HEK293 (cell line): ENCODE measurements around the gene ANO3.

Source experiments
- CTCF ChIA-PET: fragments of 350-600 bp; formaldehyde crosslinking; extraction: SDS; loops from one replicate; lab custom pipeline; 2021; ENCODE audit warnings: antibody characterized with exemption; lab: Yijun Ruan, JAX
- POLR2A ChIA-PET: fragments of 300-600 bp; formaldehyde crosslinking; extraction: SDS; loops from one replicate; lab custom pipeline; 2020; ENCODE audit warnings: antibody characterized with exemption, inconsistent platforms; lab: Yijun Ruan, JAX
- H3K27ac ChIP-seq: fragments of 200-500 bp; sonication (Bioruptor generic); 2 replicates; pipeline ENCODE4 v1.5.1; 2014; ENCODE audit warnings: low read depth, low read length, control low read depth, inconsistent platforms; ENCODE audit errors: extremely low read depth
- H3K36me3 ChIP-seq, 2 experiments: fragments of 200-500 bp in 1 of 2; sonication (Bioruptor generic) in 1 of 2; 1 replicate in 1 of 2; 2 replicates in 1 of 2; pipeline ENCODE4 v1.5.1; 2014 to 2017; ENCODE audit warnings: inconsistent platforms in 2 of 2, low read length in 2 of 2; ENCODE audit not compliant: control insufficient read depth in 2 of 2, insufficient read depth in 1 of 2
- H3K4me1 ChIP-seq: fragments of 200-500 bp; sonication (Bioruptor generic); 2 replicates; pipeline ENCODE4 v1.5.1; 2014; ENCODE audit warnings: mild to moderate bottlenecking, low read length, inconsistent platforms; ENCODE audit not compliant: control insufficient read depth, insufficient read depth
- H3K4me3 ChIP-seq: 2 replicates; pipeline ENCODE4 v1.5.1; 2011; ENCODE audit warnings: low read depth, mild to moderate bottlenecking, control low read depth, low read length, moderate library complexity
- H3K9me3 ChIP-seq: fragments of 200-500 bp; sonication (Bioruptor generic); 2 replicates; pipeline ENCODE4 v1.5.1; 2014; ENCODE audit warnings: low read depth, low read length, inconsistent platforms; ENCODE audit not compliant: control insufficient read depth, insufficient read depth
- AEBP2 ChIP-seq: fragments of 450-650 bp; formaldehyde crosslinking; IDR thresholded peaks from 2 replicates; pipeline ENCODE4 v1.5.1; 2016; ENCODE audit warnings: missing biosample characterization, missing genetic modification characterization, borderline replicate concordance
- EGR2 ChIP-seq: fragments of 450-650 bp; formaldehyde crosslinking; IDR thresholded peaks from 2 replicates; pipeline ENCODE4 v1.5.1; 2016; ENCODE audit warnings: low read depth, missing biosample characterization, missing genetic modification characterization
- FEZF1 ChIP-seq: fragments of 450-650 bp; formaldehyde crosslinking; IDR thresholded peaks from 2 replicates; pipeline ENCODE4 v1.5.1; 2016; ENCODE audit warnings: missing biosample characterization, missing genetic modification characterization
- GLIS2 ChIP-seq: fragments of 450-650 bp; formaldehyde crosslinking; IDR thresholded peaks from 2 replicates; pipeline ENCODE4 v1.5.1; 2016; ENCODE audit warnings: missing biosample characterization, missing genetic modification characterization
- KLF10 ChIP-seq: fragments of 450-650 bp; IDR thresholded peaks from 2 replicates; pipeline ENCODE4 v1.5.1; 2018; ENCODE audit warnings: missing biosample characterization, mild to moderate bottlenecking, missing genetic modification characterization
- PATZ1 ChIP-seq: fragments of 450-650 bp; formaldehyde crosslinking; IDR thresholded peaks from 2 replicates; pipeline ENCODE4 v1.5.1; 2016; ENCODE audit warnings: missing biosample characterization, missing genetic modification characterization
- TCF7L2 ChIP-seq: IDR thresholded peaks from 2 replicates; pipeline ENCODE4 v1.6.1; 2011; ENCODE audit warnings: low read depth, mild to moderate bottlenecking, inconsistent platforms, low read length, moderate library complexity, borderline replicate concordance
- ZBTB48 ChIP-seq: fragments of 450-650 bp; formaldehyde crosslinking; IDR thresholded peaks from 2 replicates; pipeline ENCODE4 v1.5.1; 2016; ENCODE audit warnings: missing biosample characterization, missing genetic modification characterization
- ZFP41 ChIP-seq: fragments of 450-650 bp; formaldehyde crosslinking; IDR thresholded peaks from 2 replicates; pipeline ENCODE4 v1.5.1; 2016; ENCODE audit warnings: missing biosample characterization, missing genetic modification characterization, borderline replicate concordance
- ZNF140 ChIP-seq: fragments of 450-650 bp; formaldehyde crosslinking; IDR thresholded peaks from 2 replicates; pipeline ENCODE4 v1.5.1; 2016; ENCODE audit warnings: missing biosample characterization, missing genetic modification characterization
- ZNF174 ChIP-seq: fragments of 450-650 bp; formaldehyde crosslinking; IDR thresholded peaks from 2 replicates; pipeline ENCODE4 v1.5.0; 2017; ENCODE audit warnings: missing biosample characterization, mild to moderate bottlenecking, missing genetic modification characterization
- ZNF184 ChIP-seq: fragments of 450-650 bp; IDR thresholded peaks from 2 replicates; pipeline ENCODE4 v1.5.1; 2018; ENCODE audit warnings: missing biosample characterization, mild to moderate bottlenecking, missing genetic modification characterization
- ZNF202 ChIP-seq: fragments of 450-650 bp; formaldehyde crosslinking; IDR thresholded peaks from 2 replicates; pipeline ENCODE4 v1.5.1; 2016; ENCODE audit warnings: missing biosample characterization, missing genetic modification characterization, borderline replicate concordance
- ZNF221 ChIP-seq: fragments of 450-650 bp; formaldehyde crosslinking; IDR thresholded peaks from 2 replicates; pipeline ENCODE4 v1.5.1; 2017; ENCODE audit warnings: missing biosample characterization, missing genetic modification characterization, borderline replicate concordance
- ZNF248 ChIP-seq: fragments of 450-650 bp; formaldehyde crosslinking; IDR thresholded peaks from 2 replicates; pipeline ENCODE4 v1.5.1; 2017; ENCODE audit warnings: missing biosample characterization, missing genetic modification characterization
- ZNF280D ChIP-seq: fragments of 450-650 bp; formaldehyde crosslinking; IDR thresholded peaks from 2 replicates; pipeline ENCODE4 v1.5.1; 2016; ENCODE audit warnings: missing biosample characterization, missing genetic modification characterization
- ZNF398 ChIP-seq: fragments of 450-650 bp; formaldehyde crosslinking; IDR thresholded peaks from 2 replicates; pipeline ENCODE4 v1.5.1; 2017; ENCODE audit warnings: missing biosample characterization, missing genetic modification characterization
- ZNF501 ChIP-seq: fragments of 450-650 bp; formaldehyde crosslinking; IDR thresholded peaks from 2 replicates; pipeline ENCODE4 v1.5.1; 2016; ENCODE audit warnings: missing biosample characterization, missing genetic modification characterization
- ZNF513 ChIP-seq: fragments of 450-650 bp; IDR thresholded peaks from 2 replicates; pipeline ENCODE4 v1.5.1; 2018; ENCODE audit warnings: missing biosample characterization, missing genetic modification characterization
- ZNF645 ChIP-seq: fragments of 450-650 bp; formaldehyde crosslinking; IDR thresholded peaks from 2 replicates; pipeline ENCODE4; 2016; ENCODE audit warnings: missing biosample characterization, missing genetic modification characterization
- ZNF660 ChIP-seq: fragments of 450-650 bp; IDR thresholded peaks from 2 replicates; pipeline ENCODE4 v1.5.1; 2018; ENCODE audit warnings: missing biosample characterization, mild to moderate bottlenecking, missing genetic modification characterization
- ZNF664 ChIP-seq: fragments of 450-650 bp; formaldehyde crosslinking; IDR thresholded peaks from 2 replicates; pipeline ENCODE4 v1.5.1; 2016; ENCODE audit warnings: missing biosample characterization, missing genetic modification characterization
- ZNF670 ChIP-seq: fragments of 450-650 bp; formaldehyde crosslinking; IDR thresholded peaks from 2 replicates; pipeline ENCODE4 v1.5.1; 2016; ENCODE audit warnings: missing biosample characterization, missing genetic modification characterization, low read depth
- ZNF785 ChIP-seq: fragments of 450-650 bp; formaldehyde crosslinking; IDR thresholded peaks from 2 replicates; pipeline ENCODE4 v1.5.1; 2016; ENCODE audit warnings: missing biosample characterization, missing genetic modification characterization

ANO3 gene

GRCh38 chr11:26527685-26528084 is 195.8 kb downstream of the ANO3 start:
- H3K4me3 ChIP-seq, result no peak overlapping the region
- POLR2A ChIA-PET, result no interaction called here
- no peak overlapping the region for H3K27ac ChIP-seq
- no peak for TF ChIP-seq ZBTB48 (tag by site-specific recombination)
- no peak for TF ChIP-seq ZNF501
- no peak for TF ChIP-seq AEBP2 (tag by site-specific recombination)
- no peak for TF ChIP-seq ZNF660 (tag by site-specific recombination)
- TF ChIP-seq ZFP41 (tag by site-specific recombination), result no peak
- TF ChIP-seq EGR2 (tag by site-specific recombination), result no peak
- TF ChIP-seq ZNF398 (tag by site-specific recombination), result no peak
- no peak for TF ChIP-seq ZNF140
- no peak for TF ChIP-seq ZNF202 (tag by site-specific recombination)
- TF ChIP-seq KLF10 (tag by site-specific recombination), result no peak
- TF ChIP-seq ZNF670 (tag by site-specific recombination), result no peak
- H3K36me3 ChIP-seq, result no peaks in the 10 kb centered on the region
- CTCF ChIA-PET, result interaction anchor here (0.6 kb wide), 1 partner anchor 15 kb away, joined by 3 read pairs; no protein-coding TSS in a partner anchor
- H3K4me1 ChIP-seq, result no peaks in the 10 kb centered on the region
- H3K9me3 ChIP-seq, result no peaks in the 10 kb centered on the region

GRCh38 chr11:26537341-26537740 is 205.4 kb downstream of the ANO3 start:
- H3K27ac ChIP-seq, result no peak overlapping the region
- CTCF ChIA-PET, result no interaction called here
- H3K36me3 ChIP-seq, result no peaks in the 10 kb centered on the region
- POLR2A ChIA-PET, result no interaction called here
- H3K9me3 ChIP-seq, result no peaks in the 10 kb centered on the region
- no peak overlapping the region for H3K4me3 ChIP-seq
- no peaks in the 10 kb centered on the region for H3K4me1 ChIP-seq
- TF ChIP-seq ZNF184 (tag by site-specific recombination) (no peak), ZNF248 (tag by site-specific recombination) (no peak), ZNF664 (tag by site-specific recombination) (no peak), ZNF280D (tag by site-specific recombination) (no peak), FEZF1 (no peak), TCF7L2 (no peak), ZNF645 (no peak), ZNF174 (tag by site-specific recombination) (no peak), ZNF221 (tag by site-specific recombination) (no peak), ZNF513 (tag by site-specific recombination) (no peak), PATZ1 (tag by site-specific recombination) (no peak), GLIS2 (tag by site-specific recombination) (no peak), ZNF785 (no peak)
